ENCODE data around the gene ADGRV1. TPM values are rescaled to one million over a fixed set of nuclear protein-coding genes. Genes with fewer than 3 reads are reported as not detected.

ADGRV1 gene
- total and polyA plus RNA-seq, 2 donors (not counting 3 experiments of a cell fraction or from before 2014, with no cell fraction given) = 0.11 to 0.55 TPM

GRCh38 chr5:90707698-90708097 is 149.1 kb downstream of the ADGRV1 start:
- TF ChIP-seq MYC (IDR thresholded peaks at IDR 0.05; ENCODE audit: low read depth, low read length) (no peak), CTCF (IDR thresholded peaks at IDR 0.05; ENCODE audit: extremely low read depth in 1 of 2, insufficient read depth in 1 of 2, low read depth in 1 of 2, low read length in 2 of 2) (no peak), EZH2 (IDR thresholded peaks at IDR 0.05; ENCODE audit: borderline replicate concordance, low read depth, low read length, severe bottlenecking) (no peak), POLR2A (IDR thresholded peaks at IDR 0.05; ENCODE audit: low read depth, low read length) (no peak), POLR2AphosphoS5 (IDR thresholded peaks at IDR 0.05; ENCODE audit: insufficient read depth, low read depth, low read length) (no peak), GATA2 (IDR thresholded peaks at IDR 0.05; ENCODE audit: insufficient read depth, insufficient read length, low read depth, low read length) (no peak), MAX (IDR thresholded peaks at IDR 0.05; ENCODE audit: insufficient read depth, insufficient read length) (no peak), FOS (IDR thresholded peaks at IDR 0.05; ENCODE audit: borderline replicate concordance, insufficient read depth, low read length) (no peak), JUN (IDR thresholded peaks at IDR 0.05; ENCODE audit: borderline replicate concordance, insufficient read depth, insufficient read length, low read depth) (no peak)
- no peak overlapping the region for H2AFZ ChIP-seq (ENCODE audit: low read depth, low read length)
- H3K4me3 ChIP-seq (replicated peaks in 1 of 3; ENCODE audit: insufficient read depth in 1 of 3, low read depth in 1 of 3, low read length in 3 of 3) = no peak overlapping the region
- no peak for DNase-seq (ENCODE audit: low read depth, low spot score)
- intact Hi-C loops (cut with micrococcal nuclease) (loop anchor here (2.0 to 10.0 kb wide), 2 partner anchors 269 to 717 kb away; no protein-coding TSS in a partner anchor), dilution Hi-C loops (cut with MboI; ENCODE audit: extremely low pct_ligation_motif_present, low sequenced_read_pairs) (no loop called here)
- no peak overlapping the region for H3K27ac ChIP-seq (ENCODE audit: insufficient read depth, low read depth, low read length)
- no peak overlapping the region for H3K4me2 ChIP-seq (ENCODE audit: insufficient read depth, low read length)
- H3K9me1 ChIP-seq (replicated peaks; ENCODE audit: control insufficient read depth, extremely low read depth, insufficient read depth, low read length) = no peaks in the 10 kb centered on the region
- no TSS peak for BruUV-seq (replicated peaks)
- H3K9ac ChIP-seq (replicated peaks; ENCODE audit: extremely low read depth, insufficient read depth, low read length) = no peak overlapping the region
- no peaks in the 10 kb centered on the region for H3K36me3 ChIP-seq (ENCODE audit: control insufficient read depth in 2 of 2, extremely low read depth in 1 of 2, insufficient read depth in 2 of 2, low read length in 2 of 2)
- no peaks in the 10 kb centered on the region for H3K4me1 ChIP-seq (ENCODE audit: control insufficient read depth, extremely low read depth, insufficient read depth, low read length)
- peaks cover 0 to 5% of the 10 kb centered on the region in 2 experiments for H3K27me3 ChIP-seq (ENCODE audit: control insufficient read depth in 2 of 2, insufficient read depth in 2 of 2, low read length in 2 of 2)
- H3K9me3 ChIP-seq (replicated peaks; ENCODE audit: control insufficient read depth, insufficient read depth, low read length) = no peaks in the 10 kb centered on the region
- POLR2A ChIA-PET = no interaction called here
- no peaks in the 10 kb centered on the region for H4K20me1 ChIP-seq (replicated peaks; ENCODE audit: control insufficient read depth, extremely low read depth, insufficient read depth, low read length)
- no peaks in the 10 kb centered on the region for H3K79me2 ChIP-seq (ENCODE audit: control insufficient read depth, insufficient read depth, low read length)
- FAIRE-seq = no peak
- CTCF ChIA-PET = interaction anchor here (0.6 to 2.7 kb wide), 5 partner anchors 11 to 712 kb away, joined by 3 to 18 read pairs (median 3); no protein-coding TSS in a partner anchor
